SK-N-SH treated with all-trans-retinoic acid at 6 μM for 48 hours (cell line): ENCODE data around the gene C12orf57.
A peak's percentile ranks its signal among the peaks of the same experiment; 100 is the strongest.

ENCODE experiments used
- ATAC-seq: fragments of 200-7000 bp; cut with Tn5 transposase; 3 replicates; pipeline ENCODE4 v1.9.1; 2020; ENCODE audit warnings: mild to moderate bottlenecking, moderate library complexity
- ARNTL ChIP-seq: fragments of 450-650 bp; formaldehyde crosslinking; IDR thresholded peaks from 2 replicates; pipeline ENCODE4 v1.5.0; 2020; ENCODE audit warnings: low read depth, mild to moderate bottlenecking, moderate library complexity, borderline replicate concordance
- BACH2 ChIP-seq: fragments of 250-450 bp; sonication (Bioruptor Pico); IDR thresholded peaks from 2 replicates; pipeline ENCODE4 v1.9.0; 2021; ENCODE audit warnings: mild to moderate bottlenecking, borderline replicate concordance
- CSDC2 ChIP-seq: fragments of 250-450 bp; sonication (Bioruptor Pico); IDR thresholded peaks from 2 replicates; pipeline ENCODE4 v1.5.0; 2020; ENCODE audit warnings: mild to moderate bottlenecking, moderate library complexity
- ESRRG ChIP-seq: fragments of 250-450 bp; sonication (Bioruptor Pico); IDR thresholded peaks from 2 replicates; pipeline ENCODE4 v1.6.1; 2021; ENCODE audit warnings: mild to moderate bottlenecking
- ISL1 ChIP-seq: fragments of 250-450 bp; sonication (Bioruptor Pico); IDR thresholded peaks from 2 replicates; pipeline ENCODE4 v2.1.2; 2022; ENCODE audit warnings: mild to moderate bottlenecking, moderate library complexity
- OSR1 ChIP-seq: fragments of 250-450 bp; sonication (Bioruptor Pico); IDR thresholded peaks from 2 replicates; pipeline ENCODE4 v1.8.0; 2022; ENCODE audit warnings: moderate library complexity, mild to moderate bottlenecking, inconsistent platforms
- PPARA ChIP-seq: fragments of 250-450 bp; sonication (Bioruptor Pico); IDR thresholded peaks from 2 replicates; pipeline ENCODE4 v1.5.0; 2020; ENCODE audit warnings: mild to moderate bottlenecking, borderline replicate concordance
- RARB ChIP-seq: fragments of 250-450 bp; sonication (Bioruptor Pico); IDR thresholded peaks from 2 replicates; pipeline ENCODE4 v1.8.0; 2021; ENCODE audit warnings: mild to moderate bottlenecking, moderate library complexity
- SNAI2 ChIP-seq: fragments of 250-450 bp; sonication (Bioruptor Pico); IDR thresholded peaks from 2 replicates; pipeline ENCODE4 v1.5.0; 2020; ENCODE audit warnings: mild to moderate bottlenecking, moderate library complexity
- TCF4 ChIP-seq: fragments of 250-450 bp; sonication (Bioruptor Pico); IDR thresholded peaks from 2 replicates; pipeline ENCODE4 v1.8.0; 2021; ENCODE audit warnings: mild to moderate bottlenecking, moderate library complexity, borderline replicate concordance
- TOX ChIP-seq: fragments of 250-450 bp; sonication (Bioruptor Pico); IDR thresholded peaks from 2 replicates; pipeline ENCODE4 v1.8.0; 2021; ENCODE audit warnings: mild to moderate bottlenecking, moderate library complexity, borderline replicate concordance
- ZC3H10 ChIP-seq: fragments of 250-450 bp; sonication (Bioruptor Pico); IDR thresholded peaks from 2 replicates; pipeline ENCODE4 v1.5.1; 2021; ENCODE audit warnings: mild to moderate bottlenecking, moderate library complexity
- ZFP3 ChIP-seq: fragments of 250-450 bp; sonication (Bioruptor Pico); IDR thresholded peaks from 2 replicates; pipeline ENCODE4 v1.5.0; 2020; ENCODE audit warnings: mild to moderate bottlenecking, moderate library complexity
- ZFP30 ChIP-seq: fragments of 450-650 bp; formaldehyde crosslinking; IDR thresholded peaks from 2 replicates; pipeline ENCODE4 v1.5.0; 2022; ENCODE audit warnings: mild to moderate bottlenecking, moderate library complexity
- ZNF565 ChIP-seq: fragments of 450-650 bp; formaldehyde crosslinking; conservative IDR thresholded peaks from 2 replicates; pipeline ENCODE4 v1.5.0; 2020; ENCODE audit warnings: low read depth, mild to moderate bottlenecking, moderate library complexity
- ZNF70 ChIP-seq: fragments of 450-650 bp; formaldehyde crosslinking; IDR thresholded peaks from 2 replicates; pipeline ENCODE4 v1.5.0; 2020; ENCODE audit warnings: mild to moderate bottlenecking, moderate library complexity
- ZNF8 ChIP-seq: fragments of 450-650 bp; formaldehyde crosslinking; IDR thresholded peaks from 2 replicates; pipeline ENCODE4 v1.5.0; 2020; ENCODE audit warnings: mild to moderate bottlenecking, moderate library complexity
- TF ChIP-seq, protein P1 (sequence below): fragments of 250-450 bp; sonication (Bioruptor Pico); IDR thresholded peaks from 2 replicates; pipeline ENCODE4 v1.8.0; 2020; ENCODE audit warnings: mild to moderate bottlenecking, moderate library complexity, borderline replicate concordance
- TF ChIP-seq, protein P2 (sequence below): fragments of 250-450 bp; sonication (Bioruptor Pico); IDR thresholded peaks from 2 replicates; pipeline ENCODE4 v1.5.1; 2020; ENCODE audit warnings: low read depth, mild to moderate bottlenecking, moderate library complexity
- TF ChIP-seq, protein P3 (sequence below): fragments of 250-450 bp; sonication (Bioruptor Pico); IDR thresholded peaks from 2 replicates; pipeline ENCODE4 v1.5.0; 2020; ENCODE audit warnings: mild to moderate bottlenecking, moderate library complexity
- TF ChIP-seq, protein P4 (sequence below): fragments of 250-450 bp; sonication (Bioruptor Pico); IDR thresholded peaks from 2 replicates; pipeline ENCODE4 v1.8.0; 2021; ENCODE audit warnings: low read depth, mild to moderate bottlenecking, moderate library complexity, borderline replicate concordance
- TF ChIP-seq, protein P5 (sequence below): fragments of 250-450 bp; sonication (Bioruptor Pico); IDR thresholded peaks from 2 replicates; pipeline ENCODE4 v1.5.1; 2021; ENCODE audit warnings: mild to moderate bottlenecking, moderate library complexity

C12orf57 gene

DNA sequence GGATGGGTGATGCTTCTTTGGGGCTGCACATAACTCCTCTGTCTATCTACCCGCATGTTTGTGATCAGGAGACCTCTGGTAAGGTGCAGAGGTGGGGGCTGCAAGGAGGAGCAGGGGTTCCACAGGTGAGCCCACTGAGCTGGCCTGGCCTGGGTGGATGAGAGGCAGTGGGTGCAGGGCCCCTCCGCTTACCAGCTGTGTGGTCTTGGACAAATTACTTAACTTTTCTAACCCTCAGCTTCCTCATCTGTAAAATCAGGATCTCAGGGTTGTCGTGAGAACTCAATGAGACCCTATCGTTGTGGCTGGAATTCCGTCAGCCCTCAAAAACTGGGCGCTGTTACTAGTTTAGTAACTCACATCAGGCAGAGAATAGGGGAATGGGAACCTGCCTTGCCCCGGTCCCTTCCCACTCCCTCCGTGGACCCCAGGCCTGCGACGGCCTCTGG lies 14.8 kb downstream of the C12orf57 start:
- TF ChIP-seq TCF4 (CRISPR knock-in tag): no peak

DNA sequence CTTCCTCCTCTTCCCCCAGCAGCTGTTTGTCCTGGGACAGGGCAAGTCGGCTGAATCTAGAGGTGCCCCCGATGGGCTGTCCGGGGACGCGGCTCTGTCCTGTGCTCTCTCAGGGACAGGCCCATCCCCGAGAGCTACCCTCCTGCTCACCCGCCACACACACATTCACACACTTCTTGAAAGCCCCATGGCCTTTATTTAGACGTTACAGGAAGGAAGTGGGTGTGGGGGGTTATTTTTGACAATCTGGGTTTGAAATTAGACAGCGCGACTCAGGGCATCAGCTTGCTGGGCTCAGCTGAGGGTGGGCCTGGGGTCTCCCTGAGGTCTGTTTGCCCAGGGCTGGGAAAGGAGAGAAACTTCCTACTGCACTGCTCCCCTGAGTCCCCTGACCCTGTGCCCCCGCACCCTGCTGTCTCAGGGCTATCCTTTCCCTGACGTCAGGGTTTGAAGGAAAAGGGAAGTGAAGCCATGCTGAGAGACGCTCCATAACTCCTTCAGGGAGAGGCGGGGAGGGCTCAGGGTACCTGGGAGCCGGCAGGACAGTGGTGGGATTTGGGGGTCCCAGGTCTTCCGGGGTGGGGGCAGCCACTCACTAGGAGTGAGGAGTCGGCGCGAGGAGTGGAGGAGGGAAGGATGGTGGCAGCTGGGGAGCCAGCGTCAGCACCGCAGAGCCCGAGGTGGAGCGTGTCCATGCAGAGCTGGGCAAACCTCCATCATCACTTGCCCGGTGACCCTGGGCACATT lies 15.4 kb downstream of the C12orf57 start:
- no peak for ATAC-seq
- TF ChIP-seq, protein P1, sequence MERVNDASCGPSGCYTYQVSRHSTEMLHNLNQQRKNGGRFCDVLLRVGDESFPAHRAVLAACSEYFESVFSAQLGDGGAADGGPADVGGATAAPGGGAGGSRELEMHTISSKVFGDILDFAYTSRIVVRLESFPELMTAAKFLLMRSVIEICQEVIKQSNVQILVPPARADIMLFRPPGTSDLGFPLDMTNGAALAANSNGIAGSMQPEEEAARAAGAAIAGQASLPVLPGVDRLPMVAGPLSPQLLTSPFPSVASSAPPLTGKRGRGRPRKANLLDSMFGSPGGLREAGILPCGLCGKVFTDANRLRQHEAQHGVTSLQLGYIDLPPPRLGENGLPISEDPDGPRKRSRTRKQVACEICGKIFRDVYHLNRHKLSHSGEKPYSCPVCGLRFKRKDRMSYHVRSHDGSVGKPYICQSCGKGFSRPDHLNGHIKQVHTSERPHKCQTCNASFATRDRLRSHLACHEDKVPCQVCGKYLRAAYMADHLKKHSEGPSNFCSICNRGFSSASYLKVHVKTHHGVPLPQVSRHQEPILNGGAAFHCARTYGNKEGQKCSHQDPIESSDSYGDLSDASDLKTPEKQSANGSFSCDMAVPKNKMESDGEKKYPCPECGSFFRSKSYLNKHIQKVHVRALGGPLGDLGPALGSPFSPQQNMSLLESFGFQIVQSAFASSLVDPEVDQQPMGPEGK (CRISPR knock-in tag): no peak
- TF ChIP-seq TCF4 (CRISPR knock-in tag) (no peak), ISL1 (CRISPR knock-in tag) (no peak), ZC3H10 (CRISPR knock-in tag) (no peak), OSR1 (CRISPR knock-in tag) (no peak), ZFP3 (CRISPR knock-in tag) (no peak), BACH2 (CRISPR knock-in tag) (no peak), ESRRG (CRISPR knock-in tag) (no peak), ARNTL (CRISPR knock-in tag) (no peak), PPARA (CRISPR knock-in tag) (no peak)
- TF ChIP-seq, protein P2, sequence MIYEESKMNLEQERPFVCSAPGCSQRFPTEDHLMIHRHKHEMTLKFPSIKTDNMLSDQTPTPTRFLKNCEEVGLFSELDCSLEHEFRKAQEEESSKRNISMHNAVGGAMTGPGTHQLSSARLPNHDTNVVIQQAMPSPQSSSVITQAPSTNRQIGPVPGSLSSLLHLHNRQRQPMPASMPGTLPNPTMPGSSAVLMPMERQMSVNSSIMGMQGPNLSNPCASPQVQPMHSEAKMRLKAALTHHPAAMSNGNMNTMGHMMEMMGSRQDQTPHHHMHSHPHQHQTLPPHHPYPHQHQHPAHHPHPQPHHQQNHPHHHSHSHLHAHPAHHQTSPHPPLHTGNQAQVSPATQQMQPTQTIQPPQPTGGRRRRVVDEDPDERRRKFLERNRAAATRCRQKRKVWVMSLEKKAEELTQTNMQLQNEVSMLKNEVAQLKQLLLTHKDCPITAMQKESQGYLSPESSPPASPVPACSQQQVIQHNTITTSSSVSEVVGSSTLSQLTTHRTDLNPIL: no peak

More for the DNA sequence above, 14.8 kb downstream of the C12orf57 start:
- ATAC-seq: no peak

DNA sequence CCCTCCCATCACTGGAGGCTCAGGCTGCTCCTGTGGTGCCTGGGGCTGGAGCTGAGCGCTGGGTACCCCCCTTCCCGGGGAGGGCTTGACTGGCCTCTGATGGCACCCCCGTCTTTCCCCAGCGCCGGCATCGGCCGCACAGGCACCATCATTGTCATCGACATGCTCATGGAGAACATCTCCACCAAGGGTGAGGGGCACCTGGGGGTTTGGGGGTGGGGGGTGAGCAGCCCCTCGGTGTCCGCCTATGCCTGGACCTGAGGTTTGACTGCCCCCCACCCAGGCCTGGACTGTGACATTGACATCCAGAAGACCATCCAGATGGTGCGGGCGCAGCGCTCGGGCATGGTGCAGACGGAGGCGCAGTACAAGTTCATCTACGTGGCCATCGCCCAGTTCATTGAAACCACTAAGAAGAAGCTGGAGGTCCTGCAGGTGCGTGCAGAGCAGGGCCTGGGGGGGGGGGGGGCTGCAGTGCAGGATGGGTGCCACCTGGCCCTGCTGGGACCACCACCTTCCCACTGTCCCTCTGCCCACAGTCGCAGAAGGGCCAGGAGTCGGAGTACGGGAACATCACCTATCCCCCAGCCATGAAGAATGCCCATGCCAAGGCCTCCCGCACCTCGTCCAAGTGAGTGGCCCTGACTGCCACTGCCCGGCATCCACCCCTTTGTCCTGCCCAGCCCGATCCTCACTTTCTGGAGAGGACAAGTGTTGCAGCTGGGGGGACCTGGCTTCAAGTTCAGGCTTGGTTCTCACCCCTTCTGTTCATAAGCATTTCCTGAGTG lies 16.2 kb downstream of the C12orf57 start:
- ATAC-seq: no peak
- no peak for TF ChIP-seq TOX (CRISPR knock-in tag)
- TF ChIP-seq, protein P3, sequence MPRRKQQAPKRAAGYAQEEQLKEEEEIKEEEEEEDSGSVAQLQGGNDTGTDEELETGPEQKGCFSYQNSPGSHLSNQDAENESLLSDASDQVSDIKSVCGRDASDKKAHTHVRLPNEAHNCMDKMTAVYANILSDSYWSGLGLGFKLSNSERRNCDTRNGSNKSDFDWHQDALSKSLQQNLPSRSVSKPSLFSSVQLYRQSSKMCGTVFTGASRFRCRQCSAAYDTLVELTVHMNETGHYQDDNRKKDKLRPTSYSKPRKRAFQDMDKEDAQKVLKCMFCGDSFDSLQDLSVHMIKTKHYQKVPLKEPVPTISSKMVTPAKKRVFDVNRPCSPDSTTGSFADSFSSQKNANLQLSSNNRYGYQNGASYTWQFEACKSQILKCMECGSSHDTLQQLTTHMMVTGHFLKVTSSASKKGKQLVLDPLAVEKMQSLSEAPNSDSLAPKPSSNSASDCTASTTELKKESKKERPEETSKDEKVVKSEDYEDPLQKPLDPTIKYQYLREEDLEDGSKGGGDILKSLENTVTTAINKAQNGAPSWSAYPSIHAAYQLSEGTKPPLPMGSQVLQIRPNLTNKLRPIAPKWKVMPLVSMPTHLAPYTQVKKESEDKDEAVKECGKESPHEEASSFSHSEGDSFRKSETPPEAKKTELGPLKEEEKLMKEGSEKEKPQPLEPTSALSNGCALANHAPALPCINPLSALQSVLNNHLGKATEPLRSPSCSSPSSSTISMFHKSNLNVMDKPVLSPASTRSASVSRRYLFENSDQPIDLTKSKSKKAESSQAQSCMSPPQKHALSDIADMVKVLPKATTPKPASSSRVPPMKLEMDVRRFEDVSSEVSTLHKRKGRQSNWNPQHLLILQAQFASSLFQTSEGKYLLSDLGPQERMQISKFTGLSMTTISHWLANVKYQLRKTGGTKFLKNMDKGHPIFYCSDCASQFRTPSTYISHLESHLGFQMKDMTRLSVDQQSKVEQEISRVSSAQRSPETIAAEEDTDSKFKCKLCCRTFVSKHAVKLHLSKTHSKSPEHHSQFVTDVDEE (CRISPR knock-in tag): no peak
- TF ChIP-seq ARNTL (CRISPR knock-in tag): no peak

DNA sequence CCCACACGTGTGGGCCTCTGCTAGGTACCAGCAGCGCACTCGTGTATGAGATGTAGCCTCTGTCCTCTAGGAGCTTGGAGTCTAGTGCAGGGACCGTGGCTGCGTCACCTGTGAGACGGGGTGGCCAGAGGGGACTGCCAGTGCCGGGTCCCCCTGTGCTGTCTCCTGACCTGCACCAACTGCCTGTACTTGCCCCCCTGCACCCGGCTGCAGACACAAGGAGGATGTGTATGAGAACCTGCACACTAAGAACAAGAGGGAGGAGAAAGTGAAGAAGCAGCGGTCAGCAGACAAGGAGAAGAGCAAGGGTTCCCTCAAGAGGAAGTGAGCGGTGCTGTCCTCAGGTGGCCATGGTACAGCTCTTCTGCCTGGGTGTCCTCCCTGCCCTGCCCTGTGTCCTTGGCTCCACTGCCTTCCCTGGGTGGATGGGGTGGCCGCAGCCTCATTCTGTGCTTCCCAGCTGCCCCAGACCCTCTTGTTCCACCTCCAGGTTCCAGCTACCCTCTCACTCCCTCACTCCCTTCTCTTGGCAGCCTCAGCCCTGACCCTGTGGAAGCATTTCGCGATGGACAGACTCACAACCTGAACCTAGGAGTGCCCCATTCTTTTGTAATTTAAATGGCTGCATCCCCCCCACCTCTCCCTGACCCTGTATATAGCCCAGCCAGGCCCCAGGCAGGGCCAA lies 16.9 kb downstream of the C12orf57 start:
- TF ChIP-seq, protein P4, sequence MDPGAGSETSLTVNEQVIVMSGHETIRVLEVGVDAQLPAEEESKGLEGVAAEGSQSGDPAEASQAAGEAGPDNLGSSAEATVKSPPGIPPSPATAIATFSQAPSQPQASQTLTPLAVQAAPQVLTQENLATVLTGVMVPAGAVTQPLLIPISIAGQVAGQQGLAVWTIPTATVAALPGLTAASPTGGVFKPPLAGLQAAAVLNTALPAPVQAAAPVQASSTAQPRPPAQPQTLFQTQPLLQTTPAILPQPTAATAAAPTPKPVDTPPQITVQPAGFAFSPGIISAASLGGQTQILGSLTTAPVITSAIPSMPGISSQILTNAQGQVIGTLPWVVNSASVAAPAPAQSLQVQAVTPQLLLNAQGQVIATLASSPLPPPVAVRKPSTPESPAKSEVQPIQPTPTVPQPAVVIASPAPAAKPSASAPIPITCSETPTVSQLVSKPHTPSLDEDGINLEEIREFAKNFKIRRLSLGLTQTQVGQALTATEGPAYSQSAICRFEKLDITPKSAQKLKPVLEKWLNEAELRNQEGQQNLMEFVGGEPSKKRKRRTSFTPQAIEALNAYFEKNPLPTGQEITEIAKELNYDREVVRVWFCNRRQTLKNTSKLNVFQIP (CRISPR knock-in tag): no peak
- TF ChIP-seq BACH2 (CRISPR knock-in tag) (no peak), ZNF70 (CRISPR knock-in tag) (no peak), CSDC2 (no peak), ZNF565 (CRISPR knock-in tag) (no peak), OSR1 (CRISPR knock-in tag) (no peak), TOX (CRISPR knock-in tag) (no peak), ZFP30 (CRISPR knock-in tag) (no peak), ZNF8 (CRISPR knock-in tag) (no peak), ESRRG (CRISPR knock-in tag) (no peak), TCF4 (CRISPR knock-in tag) (no peak), PPARA (CRISPR knock-in tag) (no peak), SNAI2 (CRISPR knock-in tag) (no peak), RARB (CRISPR knock-in tag) (no peak), ZC3H10 (CRISPR knock-in tag) (no peak)
- TF ChIP-seq, protein P5, sequence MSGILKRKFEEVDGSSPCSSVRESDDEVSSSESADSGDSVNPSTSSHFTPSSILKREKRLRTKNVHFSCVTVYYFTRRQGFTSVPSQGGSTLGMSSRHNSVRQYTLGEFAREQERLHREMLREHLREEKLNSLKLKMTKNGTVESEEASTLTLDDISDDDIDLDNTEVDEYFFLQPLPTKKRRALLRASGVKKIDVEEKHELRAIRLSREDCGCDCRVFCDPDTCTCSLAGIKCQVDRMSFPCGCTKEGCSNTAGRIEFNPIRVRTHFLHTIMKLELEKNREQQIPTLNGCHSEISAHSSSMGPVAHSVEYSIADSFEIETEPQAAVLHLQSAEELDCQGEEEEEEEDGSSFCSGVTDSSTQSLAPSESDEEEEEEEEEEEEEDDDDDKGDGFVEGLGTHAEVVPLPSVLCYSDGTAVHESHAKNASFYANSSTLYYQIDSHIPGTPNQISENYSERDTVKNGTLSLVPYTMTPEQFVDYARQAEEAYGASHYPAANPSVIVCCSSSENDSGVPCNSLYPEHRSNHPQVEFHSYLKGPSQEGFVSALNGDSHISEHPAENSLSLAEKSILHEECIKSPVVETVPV (CRISPR knock-in tag): no peak
- TF ChIP-seq, protein P2: no peak
- TF ChIP-seq, all 23 proteins: peak for 0
- ATAC-seq: peak; percentile 36
